ENCODE results near the gene HOXD8.

HOXD8 gene

GRCh38 chr2:176091329-176092258 is 37.9 kb upstream of the HOXD8 start:
- no peak for DNase-seq

- DNase-seq: no peak
Measured at GRCh38 chr2:176092270-176093144, 37.0 kb upstream of the HOXD8 start, which contains the start of gene HOXD13. HOXD13 (plus strand) TSS chr2:176092721; CDS start chr2:176092891, 170 bp downstream.

DNA sequence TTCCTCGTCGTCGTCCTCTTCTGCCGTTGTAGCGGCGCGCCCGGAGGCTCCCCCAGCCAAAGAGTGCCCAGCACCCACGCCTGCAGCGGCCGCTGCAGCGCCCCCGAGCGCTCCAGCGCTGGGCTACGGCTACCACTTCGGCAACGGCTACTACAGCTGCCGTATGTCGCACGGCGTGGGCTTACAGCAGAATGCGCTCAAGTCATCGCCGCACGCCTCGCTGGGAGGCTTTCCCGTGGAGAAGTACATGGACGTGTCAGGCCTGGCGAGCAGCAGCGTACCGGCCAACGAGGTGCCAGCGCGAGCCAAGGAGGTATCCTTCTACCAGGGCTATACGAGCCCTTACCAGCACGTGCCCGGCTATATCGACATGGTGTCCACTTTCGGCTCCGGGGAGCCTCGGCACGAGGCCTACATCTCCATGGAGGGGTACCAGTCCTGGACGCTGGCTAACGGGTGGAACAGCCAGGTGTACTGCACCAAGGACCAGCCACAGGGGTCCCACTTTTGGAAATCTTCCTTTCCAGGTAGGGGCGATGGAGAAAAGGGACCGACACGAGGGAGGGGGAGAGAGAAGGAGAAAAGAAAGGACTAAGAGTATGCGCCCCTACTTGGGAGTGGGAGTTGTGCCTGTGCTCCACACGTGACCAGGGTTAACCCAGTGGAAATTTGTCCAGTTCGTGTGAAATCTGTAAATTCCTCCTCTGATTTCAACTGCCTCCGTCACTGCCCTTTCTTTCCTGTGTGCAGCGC is 36.2 kb upstream of the HOXD8 start:
- DNase-seq: no peak

DNA sequence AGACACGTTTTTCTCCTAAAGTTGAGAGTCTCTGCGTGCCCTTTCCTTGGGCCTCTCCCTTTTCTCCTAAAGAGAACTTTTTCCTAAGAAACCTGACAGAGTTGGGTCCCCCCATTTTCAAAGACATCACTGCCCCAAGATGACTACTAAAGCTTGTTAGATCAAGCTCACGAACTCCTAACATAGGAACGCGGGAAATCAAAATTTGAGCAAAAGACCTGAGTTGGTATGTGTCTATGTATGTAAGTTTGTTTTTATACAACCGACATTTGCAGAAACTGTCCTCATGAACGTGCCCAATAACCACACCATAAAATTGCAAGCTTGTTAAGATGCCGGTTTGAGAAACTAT is 35.6 kb upstream of the HOXD8 start:
- DNase-seq: no peak

GRCh38 chr2:176094349-176094748 is 35.2 kb upstream of the HOXD8 start:
- no peak for DNase-seq

DNA sequence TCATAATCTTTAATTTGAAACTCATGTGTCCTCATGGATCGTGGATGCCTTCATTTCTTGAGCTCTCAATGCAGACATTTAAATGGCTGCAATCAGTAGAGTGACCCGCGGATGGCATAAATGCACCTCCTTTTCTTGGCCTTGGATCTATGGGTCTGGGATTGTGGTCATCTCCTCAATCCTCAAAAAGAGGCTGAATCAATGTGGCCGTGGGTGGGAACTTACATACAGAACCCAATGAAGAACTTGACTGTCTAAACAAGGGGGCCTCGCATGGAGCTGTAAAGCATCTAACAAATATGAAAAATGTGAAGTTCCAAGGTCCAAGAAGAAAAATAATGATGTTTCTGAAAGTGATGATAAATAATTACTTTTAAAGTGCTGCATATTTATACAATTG is 34.1 kb upstream of the HOXD8 start:
- DNase-seq: no peak

DNA sequence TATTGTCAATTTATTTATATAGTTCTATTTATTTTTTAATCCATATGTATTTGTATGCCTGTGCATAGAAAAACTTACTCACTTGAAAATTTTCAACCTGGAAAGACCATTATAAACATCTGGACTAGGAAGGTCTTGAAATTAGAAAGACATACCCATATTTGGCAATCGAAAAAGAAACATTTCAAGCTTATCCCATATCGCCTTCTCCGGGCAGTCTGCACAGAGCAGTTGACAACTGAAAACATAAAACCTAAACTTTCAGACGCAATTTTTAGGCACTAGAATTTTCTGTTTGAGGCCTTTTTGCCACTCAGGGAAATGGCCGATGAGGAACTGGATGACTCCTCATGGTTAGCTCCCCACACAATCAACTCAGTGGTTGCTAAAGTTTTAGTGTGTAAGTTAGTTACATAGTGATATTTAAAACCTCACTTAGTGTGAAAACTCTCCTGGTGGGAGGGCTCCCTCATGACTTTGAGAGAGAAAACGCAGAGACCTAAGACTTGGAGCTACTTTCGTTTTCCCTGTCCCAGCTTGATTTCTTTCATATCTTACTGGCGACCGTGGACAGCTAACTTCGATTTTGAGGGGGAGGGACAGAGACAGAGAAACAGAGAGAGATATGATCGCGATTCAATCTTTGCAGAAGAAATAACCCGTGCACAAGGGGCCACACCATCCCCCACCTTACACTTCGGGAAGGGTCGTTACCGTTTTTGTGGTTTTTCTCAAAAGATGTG is 33.1 kb upstream of the HOXD8 start:
- DNase-seq: no peak

DNA sequence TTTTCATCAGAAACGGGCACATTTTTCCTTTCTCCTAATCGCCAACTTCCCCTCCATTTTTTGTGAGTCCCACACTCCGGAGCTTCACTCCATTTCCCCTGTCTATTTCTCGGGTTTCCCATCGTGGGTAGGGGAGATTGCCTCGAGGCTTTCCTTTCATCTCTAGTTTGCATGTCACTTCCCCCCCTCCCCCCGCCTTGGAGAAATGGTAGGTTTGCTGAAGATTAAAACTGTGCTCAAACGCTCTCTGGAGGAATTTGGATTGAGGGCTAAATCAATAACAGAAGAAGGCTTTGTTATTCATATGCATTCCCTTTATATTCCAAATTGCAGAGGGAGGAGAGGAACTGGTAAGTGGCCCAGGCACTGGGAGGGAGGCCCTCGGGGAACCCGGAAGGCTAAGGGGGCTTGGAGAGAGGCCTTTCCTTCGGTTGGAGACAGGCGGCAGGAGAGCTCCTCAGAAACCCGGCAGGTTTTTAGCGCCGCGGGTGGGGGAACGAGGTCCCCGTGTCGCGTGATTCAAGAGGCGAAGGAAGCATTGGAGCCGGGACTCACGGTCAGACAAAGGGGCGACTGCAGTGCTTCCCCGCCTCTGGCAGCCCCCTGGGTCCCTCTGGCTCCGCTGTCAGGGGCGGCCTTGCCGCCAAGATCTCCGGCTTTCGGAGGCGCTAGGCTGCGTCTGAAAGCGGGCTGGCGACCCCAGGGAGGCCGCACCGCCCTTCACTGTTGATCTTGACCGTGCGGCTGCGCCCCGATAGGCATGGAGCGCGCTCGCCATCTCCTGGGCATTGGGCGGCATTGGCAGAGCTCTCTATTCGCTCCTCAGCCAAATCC is 32.3 kb upstream of the HOXD8 start:
- DNase-seq: peak; percentile 52 to 53

- DNase-seq: no peak
Measured at GRCh38 chr2:176097820-176098365, 31.6 kb upstream of the HOXD8 start.

GRCh38 chr2:176098366-176099158 is 30.9 kb upstream of the HOXD8 start:
- no peak for DNase-seq

- no peak for DNase-seq
Measured at GRCh38 chr2:176099159-176099727, 30.3 kb upstream of the HOXD8 start.

DNA sequence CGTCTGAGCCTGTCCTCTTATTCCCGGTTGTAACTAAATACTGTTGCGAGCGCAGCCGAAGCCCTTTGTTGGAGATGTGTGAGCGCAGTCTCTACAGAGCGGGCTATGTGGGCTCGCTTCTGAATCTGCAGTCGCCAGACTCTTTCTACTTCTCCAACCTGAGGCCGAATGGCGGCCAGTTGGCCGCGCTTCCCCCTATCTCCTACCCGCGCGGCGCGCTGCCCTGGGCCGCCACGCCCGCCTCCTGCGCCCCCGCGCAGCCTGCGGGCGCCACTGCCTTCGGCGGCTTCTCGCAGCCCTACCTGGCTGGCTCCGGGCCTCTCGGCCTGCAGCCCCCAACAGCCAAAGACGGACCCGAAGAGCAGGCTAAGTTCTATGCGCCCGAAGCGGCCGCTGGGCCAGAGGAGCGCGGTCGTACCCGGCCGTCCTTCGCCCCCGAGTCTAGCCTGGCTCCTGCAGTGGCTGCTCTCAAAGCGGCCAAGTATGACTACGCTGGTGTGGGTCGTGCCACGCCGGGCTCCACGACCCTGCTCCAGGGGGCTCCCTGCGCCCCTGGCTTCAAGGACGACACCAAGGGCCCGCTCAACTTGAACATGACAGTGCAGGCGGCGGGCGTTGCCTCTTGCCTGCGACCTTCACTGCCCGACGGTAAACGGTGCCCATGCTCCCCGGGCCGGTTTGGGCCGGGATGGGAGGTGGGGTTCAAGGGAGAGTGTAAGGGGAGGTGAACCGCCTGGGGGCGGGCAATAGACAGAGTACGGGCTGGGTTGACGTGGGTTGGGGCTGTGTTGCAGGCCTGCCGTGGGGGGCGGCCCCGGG is 29.6 kb upstream of the HOXD8 start, which contains the start of gene HOXD12:
Gene HOXD12, plus strand, starts transcription at position 68 of the 819 bp plus-strand sequence. Its CDS starts 7 bp downstream, at position 75.
- DNase-seq: no peak

- DNase-seq: no peak
Measured at GRCh38 chr2:176100547-176101140, 28.9 kb upstream of the HOXD8 start.

DNA sequence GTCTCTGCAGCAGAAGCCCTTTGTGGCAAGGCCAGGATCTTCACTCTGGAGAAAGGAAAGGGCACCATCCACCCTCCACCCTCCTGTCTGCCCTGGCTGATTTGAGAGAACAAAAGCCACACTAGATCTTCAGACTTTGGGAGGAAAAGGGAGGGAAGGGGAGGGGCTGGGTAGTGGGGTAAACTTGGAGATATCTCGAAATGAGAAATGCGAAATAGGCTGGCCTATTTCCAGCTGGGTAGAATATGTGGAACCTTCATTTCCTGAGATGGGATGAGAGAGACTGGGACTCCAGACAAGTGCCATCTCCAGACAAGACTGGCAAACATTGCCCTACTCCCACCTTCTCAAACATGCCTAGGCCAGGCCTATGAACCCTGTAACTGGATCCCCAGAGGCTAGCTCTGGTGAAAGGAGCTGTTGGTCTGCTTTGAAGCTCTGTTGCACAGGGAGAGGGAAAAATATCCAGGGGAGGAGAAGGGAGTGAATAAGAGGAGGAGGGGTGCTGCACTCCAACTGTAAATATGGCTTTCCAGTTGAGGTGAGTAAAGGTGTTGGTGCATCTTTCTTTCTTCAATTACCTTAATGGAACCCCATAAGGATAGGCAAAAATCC is 28.2 kb upstream of the HOXD8 start:
- DNase-seq: no peak

DNA sequence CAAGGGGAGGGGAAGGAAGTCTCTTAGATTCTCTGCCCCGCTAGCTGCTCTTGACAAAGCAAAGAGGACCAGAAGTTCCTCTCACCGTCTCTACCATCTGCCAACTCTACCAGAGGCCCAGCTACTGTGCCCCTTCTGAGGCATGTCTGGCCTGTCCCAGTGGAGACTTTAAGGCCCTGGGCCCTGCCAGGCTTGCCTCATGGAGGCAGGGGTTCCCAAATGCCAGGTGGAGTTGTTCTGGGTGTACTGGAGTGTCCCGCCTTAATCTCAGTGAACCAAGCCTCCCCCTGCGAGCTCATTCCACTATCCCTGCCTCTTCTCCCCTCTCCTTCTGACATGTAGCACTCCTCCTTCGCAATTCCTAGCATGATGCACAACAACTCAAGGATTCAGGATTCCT is 27.7 kb upstream of the HOXD8 start:
- DNase-seq: no peak

- DNase-seq: no peak
Measured at GRCh38 chr2:176102309-176102866, 27.1 kb upstream of the HOXD8 start.

DNA sequence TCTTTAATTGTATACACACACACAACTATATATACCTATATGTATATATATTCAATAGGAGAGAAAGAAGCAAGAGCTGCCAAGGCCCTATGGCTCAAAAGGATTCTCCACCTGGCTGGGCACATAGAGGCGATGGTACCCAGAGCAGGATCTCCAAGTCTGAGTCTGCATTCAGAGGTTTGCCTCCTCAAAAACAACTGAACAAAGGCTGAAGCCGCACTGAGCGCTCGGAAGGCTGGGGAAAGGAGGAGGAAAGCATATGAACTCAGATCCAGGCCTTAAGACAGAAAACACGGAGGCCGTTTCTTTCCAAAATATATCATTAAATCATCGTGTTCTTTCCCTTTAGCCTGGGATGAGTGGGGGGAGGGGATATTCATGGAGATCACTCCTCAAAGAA is 26.3 kb upstream of the HOXD8 start:
- DNase-seq: no peak
